HG03378 (cell line): ENCODE data around the gene AOC3.
"Not testable (repeated sequence)": the region's sequence is repeated elsewhere in the genome, so short reads cannot be mapped to it uniquely, and the experiment has no call there.

Experiments
- ATAC-seq: cut with Tn5 transposase; IDR thresholded peaks from one replicate; pipeline ENCODE4 v1.9.1; 2021; ENCODE audit warnings: mild to moderate bottlenecking, moderate library complexity; ENCODE audit not compliant: unreplicated experiment

AOC3 gene

GRCh38 chr17:42844761-42845555 is 6.0 kb upstream of the AOC3 start:
- no peak for ATAC-seq

GRCh38 chr17:42845556-42845917 is 5.5 kb upstream of the AOC3 start:
- ATAC-seq = no peak

GRCh38 chr17:42845918-42846593 is 4.9 kb upstream of the AOC3 start:
- no peak for ATAC-seq

- no peak for ATAC-seq
Observed at GRCh38 chr17:42846594-42847280, 4.3 kb upstream of the AOC3 start.

GRCh38 chr17:42848093-42848492 is 2.9 kb upstream of the AOC3 start:
- ATAC-seq = no peak

GRCh38 chr17:42849031-42849430 is 2.0 kb upstream of the AOC3 start:
- no peak for ATAC-seq

- no peak for ATAC-seq
Observed at GRCh38 chr17:42849451-42850181, 1.4 kb upstream of the AOC3 start.

GRCh38 chr17:42851371-42852240 is 607 bp downstream of the AOC3 start:
- not testable (repeated sequence) for ATAC-seq

- ATAC-seq = no peak
Observed at GRCh38 chr17:42852351-42852750, 1.4 kb downstream of the AOC3 start.

- ATAC-seq = no peak
Observed at GRCh38 chr17:42853004-42853403, 2.0 kb downstream of the AOC3 start.

GRCh38 chr17:42853597-42853967 is 2.6 kb downstream of the AOC3 start:
- ATAC-seq = no peak

GRCh38 chr17:42853968-42854790 is 3.2 kb downstream of the AOC3 start:
- no peak for ATAC-seq

- no peak for ATAC-seq
Observed at GRCh38 chr17:42855048-42855596, 4.1 kb downstream of the AOC3 start.

GRCh38 chr17:42856093-42856492 is 5.1 kb downstream of the AOC3 start:
- ATAC-seq = not testable (repeated sequence)

- not testable (repeated sequence) for ATAC-seq
Observed at GRCh38 chr17:42856516-42856915, 5.5 kb downstream of the AOC3 start.

GRCh38 chr17:42857389-42857788 is 6.4 kb downstream of the AOC3 start:
- no peak for ATAC-seq

GRCh38 chr17:42865638-42866094 is 14.7 kb downstream of the AOC3 start:
- no peak for ATAC-seq

- no peak for ATAC-seq
Observed at GRCh38 chr17:42866216-42866615, 15.2 kb downstream of the AOC3 start.
